ENCODE data around the gene PPIG. TPM values are rescaled to one million over a fixed set of nuclear protein-coding genes. Genes with fewer than 3 reads are reported as not detected.
"Not testable (repeated sequence)": the region's sequence is repeated elsewhere in the genome, so short reads cannot be mapped to it uniquely, and the experiment has no call there.

Gene PPIG
- total RNA-seq (ENCODE audit: unreplicated experiment) = 33.7 TPM
- long read RNA-seq, full-length matches to known transcripts = 8 of 30 reads
- long read RNA-seq, partial matches to known transcripts = 20 of 30 reads
- long read RNA-seq, other reads (novel, unspliced or antisense) = 2 of 30 reads

DNA sequence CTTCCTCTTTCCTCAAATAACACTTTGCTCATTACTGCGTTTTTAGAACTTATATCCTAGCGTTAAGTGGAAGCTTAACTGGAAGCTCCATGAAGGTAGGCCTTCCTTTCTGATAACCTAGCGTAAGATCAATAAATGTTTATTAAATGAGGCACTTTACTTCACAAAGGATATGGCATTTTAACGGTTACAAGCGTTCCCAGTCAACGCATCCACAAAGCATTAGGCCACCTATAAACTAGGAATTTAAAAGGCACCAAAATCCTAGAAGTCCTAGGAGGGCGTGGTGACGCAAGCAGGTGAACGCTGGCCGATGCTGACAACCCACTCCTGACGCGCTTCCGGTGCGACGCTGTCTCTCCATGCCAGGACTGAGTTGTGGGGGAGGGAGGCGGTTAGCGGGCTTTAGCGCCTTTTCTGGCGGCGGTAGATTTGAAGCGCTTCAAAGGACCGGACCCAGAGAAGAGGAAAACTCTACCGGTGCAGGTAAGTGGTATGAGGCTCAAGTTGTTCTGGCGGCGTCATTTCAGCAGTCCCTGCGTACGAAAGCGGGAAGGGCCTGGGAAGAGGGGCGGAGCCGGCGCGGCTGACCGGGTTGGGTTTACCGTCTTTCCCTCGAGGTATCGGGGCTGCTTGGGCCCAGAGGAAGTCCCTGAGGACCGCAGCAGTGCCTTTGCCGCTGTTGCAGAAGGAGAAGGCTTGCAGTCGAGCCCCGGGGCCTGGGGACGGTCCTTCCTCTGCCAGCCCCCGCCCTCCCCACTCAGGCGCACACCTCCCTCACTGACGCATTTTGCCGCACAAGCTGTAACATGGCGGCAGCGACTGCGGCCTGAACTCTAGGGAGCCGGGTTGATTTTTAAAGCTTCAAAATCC lies at the start of gene PPIG:
PPIG (plus strand) TSS at position 347 of the 873 bp plus-strand sequence. CDS start 19,691 bp downstream, outside the sequence.
- peak; percentile 85 for DNase-seq
- H3K27me3 Mint-ChIP-seq (ENCODE audit: unreplicated experiment) = peaks cover 9% of the 10 kb centered on the region
- peak within 1 kb of the TSS; percentile 95 for H3K27ac Mint-ChIP-seq (ENCODE audit: unreplicated experiment)
- TF ChIP-seq, protein P1, sequence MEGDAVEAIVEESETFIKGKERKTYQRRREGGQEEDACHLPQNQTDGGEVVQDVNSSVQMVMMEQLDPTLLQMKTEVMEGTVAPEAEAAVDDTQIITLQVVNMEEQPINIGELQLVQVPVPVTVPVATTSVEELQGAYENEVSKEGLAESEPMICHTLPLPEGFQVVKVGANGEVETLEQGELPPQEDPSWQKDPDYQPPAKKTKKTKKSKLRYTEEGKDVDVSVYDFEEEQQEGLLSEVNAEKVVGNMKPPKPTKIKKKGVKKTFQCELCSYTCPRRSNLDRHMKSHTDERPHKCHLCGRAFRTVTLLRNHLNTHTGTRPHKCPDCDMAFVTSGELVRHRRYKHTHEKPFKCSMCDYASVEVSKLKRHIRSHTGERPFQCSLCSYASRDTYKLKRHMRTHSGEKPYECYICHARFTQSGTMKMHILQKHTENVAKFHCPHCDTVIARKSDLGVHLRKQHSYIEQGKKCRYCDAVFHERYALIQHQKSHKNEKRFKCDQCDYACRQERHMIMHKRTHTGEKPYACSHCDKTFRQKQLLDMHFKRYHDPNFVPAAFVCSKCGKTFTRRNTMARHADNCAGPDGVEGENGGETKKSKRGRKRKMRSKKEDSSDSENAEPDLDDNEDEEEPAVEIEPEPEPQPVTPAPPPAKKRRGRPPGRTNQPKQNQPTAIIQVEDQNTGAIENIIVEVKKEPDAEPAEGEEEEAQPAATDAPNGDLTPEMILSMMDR (IDR thresholded peaks at IDR 0.05; ENCODE audit: partially characterized antibody, unreplicated experiment) = no peak
- H3K36me3 Mint-ChIP-seq (ENCODE audit: unreplicated experiment) = peaks cover 4% of the 10 kb centered on the region
- H3K4me1 Mint-ChIP-seq (ENCODE audit: low read depth, unreplicated experiment) = peaks cover 11% of the 10 kb centered on the region
- peaks cover 5% of the 10 kb centered on the region for H3K9me3 Mint-ChIP-seq (ENCODE audit: unreplicated experiment)
- H3K4me3 Mint-ChIP-seq (ENCODE audit: unreplicated experiment) = peak within 1 kb of the TSS; percentile 99

DNA sequence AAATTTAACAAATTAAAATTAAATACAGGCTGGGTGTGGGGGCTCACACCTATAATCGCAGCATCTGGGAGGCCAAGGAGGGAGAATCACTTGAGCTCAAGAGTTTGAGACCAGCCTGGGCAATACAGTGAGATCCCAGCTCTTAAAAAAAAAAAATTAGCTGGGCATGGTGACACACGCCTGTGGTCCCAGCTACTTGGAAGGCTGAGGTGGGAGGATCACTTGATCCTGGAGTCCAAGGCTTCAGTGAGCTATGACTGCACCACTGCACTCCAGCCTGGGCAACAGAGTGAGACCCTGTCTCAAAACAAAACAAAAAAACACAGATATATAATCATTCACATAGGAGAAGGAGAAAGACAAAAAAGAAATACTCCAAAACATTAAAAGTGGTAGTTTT lies 44.7 kb upstream of the PPIG start:
- not testable (repeated sequence) for H3K27me3 Mint-ChIP-seq (ENCODE audit: unreplicated experiment); DNase-seq; H3K4me3 Mint-ChIP-seq (ENCODE audit: unreplicated experiment)

DNA sequence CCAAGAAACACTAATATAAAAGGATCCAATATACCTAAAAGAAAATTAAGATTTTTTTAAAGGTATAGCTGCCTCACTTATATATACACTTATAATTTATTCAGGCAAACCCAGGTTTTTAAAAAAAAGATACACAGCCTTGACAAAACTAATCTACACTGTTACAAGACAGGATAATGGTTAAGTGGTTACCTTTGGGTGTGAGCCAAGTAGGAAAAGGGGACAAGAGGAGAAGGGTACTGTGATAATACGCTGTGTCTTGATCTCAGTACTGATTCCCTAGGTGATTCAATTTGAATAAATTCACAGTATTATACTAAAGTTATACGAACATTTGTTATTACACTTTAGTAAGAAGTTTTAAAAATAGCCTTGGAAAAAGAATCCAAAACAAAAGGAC lies 44.0 kb upstream of the PPIG start:
- H3K9me3 Mint-ChIP-seq (ENCODE audit: unreplicated experiment) = no peaks in the 10 kb centered on the region
- TF ChIP-seq, protein P1 (IDR thresholded peaks at IDR 0.05; ENCODE audit: partially characterized antibody, unreplicated experiment) = no peak
- no peak overlapping the region for H3K27ac Mint-ChIP-seq (ENCODE audit: unreplicated experiment)
- H3K36me3 Mint-ChIP-seq (ENCODE audit: unreplicated experiment) = no peaks in the 10 kb centered on the region
- DNase-seq = no peak
- no peak overlapping the region for H3K4me3 Mint-ChIP-seq (ENCODE audit: unreplicated experiment)
- no peaks in the 10 kb centered on the region for H3K27me3 Mint-ChIP-seq (ENCODE audit: unreplicated experiment)
- no peaks in the 10 kb centered on the region for H3K4me1 Mint-ChIP-seq (ENCODE audit: low read depth, unreplicated experiment)

More for the DNA sequence above, 44.7 kb upstream of the PPIG start:
- not testable (repeated sequence) for H3K36me3 Mint-ChIP-seq (ENCODE audit: unreplicated experiment); H3K27ac Mint-ChIP-seq (ENCODE audit: unreplicated experiment); H3K4me1 Mint-ChIP-seq (ENCODE audit: low read depth, unreplicated experiment); H3K9me3 Mint-ChIP-seq (ENCODE audit: unreplicated experiment)

DNA sequence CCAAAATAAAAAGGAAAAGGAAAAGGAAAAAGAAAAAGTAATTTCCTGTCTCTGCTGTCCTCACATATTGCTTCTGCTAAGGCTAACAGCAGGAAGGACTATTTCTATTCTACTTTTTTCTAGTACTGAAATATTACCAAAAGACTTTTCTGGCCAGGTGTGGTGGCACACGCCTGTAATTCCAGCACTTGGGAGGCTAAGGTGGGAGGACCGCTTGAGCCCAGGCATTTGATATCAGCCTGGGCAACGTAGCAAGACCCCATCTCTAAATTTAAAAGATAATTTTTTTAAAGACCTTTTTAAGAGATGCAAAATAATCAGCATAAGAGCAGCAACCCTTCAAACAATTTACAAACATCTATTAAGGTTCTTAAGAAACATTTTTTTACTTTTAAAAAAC lies 41.7 kb upstream of the PPIG start:
- no peaks in the 10 kb centered on the region for H3K4me1 Mint-ChIP-seq (ENCODE audit: low read depth, unreplicated experiment)
- no peak overlapping the region for H3K4me3 Mint-ChIP-seq (ENCODE audit: unreplicated experiment)
- H3K27ac Mint-ChIP-seq (ENCODE audit: unreplicated experiment) = no peak overlapping the region
- H3K27me3 Mint-ChIP-seq (ENCODE audit: unreplicated experiment) = no peaks in the 10 kb centered on the region
- no peak for DNase-seq
- H3K9me3 Mint-ChIP-seq (ENCODE audit: unreplicated experiment) = no peaks in the 10 kb centered on the region
- TF ChIP-seq, protein P1 (IDR thresholded peaks at IDR 0.05; ENCODE audit: partially characterized antibody, unreplicated experiment) = no peak
- H3K36me3 Mint-ChIP-seq (ENCODE audit: unreplicated experiment) = no peaks in the 10 kb centered on the region

DNA sequence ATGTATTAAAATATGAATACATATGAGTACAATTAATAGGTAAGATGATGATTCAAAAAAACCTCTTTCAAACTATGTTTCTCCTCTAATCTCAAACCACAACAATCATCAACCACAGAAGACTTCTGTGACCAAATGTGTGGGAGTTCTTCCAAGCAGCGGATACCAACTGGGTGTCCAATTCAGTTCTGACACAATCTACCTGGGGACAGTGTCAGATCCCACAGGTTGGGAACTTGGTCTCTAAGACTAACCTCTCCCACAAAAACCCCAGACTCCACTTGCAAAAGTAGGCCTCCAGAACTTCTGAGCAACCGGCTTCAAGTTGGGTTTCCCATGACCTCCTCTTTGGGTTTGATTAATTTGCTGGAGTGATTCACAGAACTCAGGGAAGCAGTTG lies 37.4 kb upstream of the PPIG start:
- Mint-ChIP-seq H3K36me3 (ENCODE audit: unreplicated experiment) (no peaks in the 10 kb centered on the region), H3K4me1 (ENCODE audit: low read depth, unreplicated experiment) (no peaks in the 10 kb centered on the region), H3K9me3 (ENCODE audit: unreplicated experiment) (peaks cover 1% of the 10 kb centered on the region), H3K4me3 (ENCODE audit: unreplicated experiment) (no peak overlapping the region), H3K27ac (ENCODE audit: unreplicated experiment) (no peak overlapping the region), H3K27me3 (ENCODE audit: unreplicated experiment) (no peaks in the 10 kb centered on the region)
- no peak for DNase-seq
- TF ChIP-seq, protein P1 (IDR thresholded peaks at IDR 0.05; ENCODE audit: partially characterized antibody, unreplicated experiment) = no peak
